C4-2B (cell line): ENCODE results near the gene WFDC1.

Experiments
- ZFX ChIP-seq: fragments of 450-650 bp; IDR thresholded peaks from 2 replicates; pipeline ENCODE4 v1.6.1; 2017
- TF ChIP-seq, protein P1 (sequence below): fragments of 450-650 bp; conservative IDR thresholded peaks from 2 replicates; pipeline ENCODE4 v1.5.1; 2017; ENCODE audit warnings: mild to moderate bottlenecking

DNA sequence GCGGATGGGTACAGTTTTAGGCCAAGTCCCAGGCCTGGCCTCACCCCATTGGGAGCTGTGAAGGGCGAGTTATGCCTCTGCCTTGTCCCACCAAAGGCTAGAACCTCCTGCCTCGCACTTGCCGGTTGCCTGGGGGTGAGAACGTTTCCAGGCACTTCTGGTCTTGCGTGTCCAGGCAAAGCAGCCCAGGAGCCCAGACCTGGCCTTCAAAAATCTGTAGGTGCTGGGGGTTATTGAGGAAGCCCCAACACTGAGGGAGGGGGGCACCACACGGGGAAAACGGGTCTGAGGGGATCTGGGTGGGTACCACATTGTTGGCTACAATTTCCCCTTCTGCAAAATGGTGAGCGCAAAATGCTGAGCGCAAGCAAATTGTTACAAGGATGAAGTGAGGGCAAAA is 61.5 kb downstream of the WFDC1 start:
- TF ChIP-seq, protein P1, sequence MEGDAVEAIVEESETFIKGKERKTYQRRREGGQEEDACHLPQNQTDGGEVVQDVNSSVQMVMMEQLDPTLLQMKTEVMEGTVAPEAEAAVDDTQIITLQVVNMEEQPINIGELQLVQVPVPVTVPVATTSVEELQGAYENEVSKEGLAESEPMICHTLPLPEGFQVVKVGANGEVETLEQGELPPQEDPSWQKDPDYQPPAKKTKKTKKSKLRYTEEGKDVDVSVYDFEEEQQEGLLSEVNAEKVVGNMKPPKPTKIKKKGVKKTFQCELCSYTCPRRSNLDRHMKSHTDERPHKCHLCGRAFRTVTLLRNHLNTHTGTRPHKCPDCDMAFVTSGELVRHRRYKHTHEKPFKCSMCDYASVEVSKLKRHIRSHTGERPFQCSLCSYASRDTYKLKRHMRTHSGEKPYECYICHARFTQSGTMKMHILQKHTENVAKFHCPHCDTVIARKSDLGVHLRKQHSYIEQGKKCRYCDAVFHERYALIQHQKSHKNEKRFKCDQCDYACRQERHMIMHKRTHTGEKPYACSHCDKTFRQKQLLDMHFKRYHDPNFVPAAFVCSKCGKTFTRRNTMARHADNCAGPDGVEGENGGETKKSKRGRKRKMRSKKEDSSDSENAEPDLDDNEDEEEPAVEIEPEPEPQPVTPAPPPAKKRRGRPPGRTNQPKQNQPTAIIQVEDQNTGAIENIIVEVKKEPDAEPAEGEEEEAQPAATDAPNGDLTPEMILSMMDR = no peak
- no peak for TF ChIP-seq ZFX
